NOMO-1 (cell line): ENCODE results near the gene RIF1.
"Not testable (repeated sequence)": the region's sequence is repeated elsewhere in the genome, so short reads cannot be mapped to it uniquely, and the experiment has no call there.

Experiments used
- DNase-seq, 2 experiments: peaks; one replicate each; lab custom pipeline; 2025; ENCODE audit not compliant: unreplicated experiment in 2 of 2; lab: John Stamatoyannopoulos, UW

Gene RIF1

DNA sequence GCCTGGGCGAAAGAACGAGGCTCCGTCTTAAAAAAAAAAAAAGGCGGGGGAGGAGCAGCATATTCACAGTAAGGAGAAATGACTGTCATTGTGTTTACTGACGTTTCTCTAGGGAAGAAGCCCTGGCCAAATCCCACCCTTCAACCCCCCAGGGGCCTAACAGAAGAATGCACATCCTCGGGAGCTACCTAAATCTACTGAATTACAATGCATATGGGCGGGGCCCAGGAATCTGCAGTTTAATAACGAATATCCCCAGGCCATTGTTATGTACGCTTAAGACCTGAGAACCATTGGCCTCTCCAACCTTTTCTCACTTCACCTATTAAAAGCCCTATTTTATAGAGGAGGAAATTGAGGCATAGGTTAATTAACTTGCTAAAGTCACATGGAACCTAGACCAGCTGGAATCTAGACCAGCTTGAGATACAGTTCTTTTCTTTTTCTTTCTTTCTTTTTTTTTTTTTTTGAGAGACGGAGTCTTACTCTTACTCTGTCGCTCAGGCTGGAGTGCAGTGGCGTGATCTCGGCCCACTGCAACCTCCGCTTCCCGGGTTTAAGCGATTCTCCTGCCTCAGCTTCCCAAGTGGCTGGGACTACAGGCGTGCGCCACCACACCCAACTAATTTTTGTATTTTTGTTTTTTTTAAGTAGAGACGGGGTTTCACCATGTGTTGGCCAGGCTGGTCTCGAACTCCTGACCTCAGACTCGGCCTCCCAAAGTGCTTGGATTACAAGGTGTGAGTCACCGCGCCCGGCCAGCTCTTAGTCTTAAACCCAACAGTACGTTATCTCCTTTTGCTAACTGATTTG, 708 bp upstream of the RIF1 start:
- DNase-seq: no peak

DNA sequence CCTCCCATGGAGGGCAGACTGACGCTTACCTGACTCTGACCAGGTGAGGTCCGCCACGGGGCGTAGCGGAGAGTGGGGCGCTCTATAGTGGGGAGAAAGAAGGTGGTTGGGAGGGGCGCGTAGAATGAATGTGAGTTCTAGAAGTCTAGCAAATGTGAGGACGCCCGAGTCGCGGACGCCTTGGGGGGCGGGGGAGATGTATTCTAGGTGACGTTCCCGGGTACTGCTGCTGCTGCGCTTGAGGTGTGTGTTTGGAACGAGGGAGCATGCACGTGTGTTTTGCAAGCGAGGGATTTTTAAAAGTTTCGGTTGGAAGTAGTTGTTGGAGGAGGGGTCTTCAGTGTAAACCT, 758 bp downstream of the RIF1 start:
- peak in 1 of 2 experiments; percentile 28 for DNase-seq

DNA sequence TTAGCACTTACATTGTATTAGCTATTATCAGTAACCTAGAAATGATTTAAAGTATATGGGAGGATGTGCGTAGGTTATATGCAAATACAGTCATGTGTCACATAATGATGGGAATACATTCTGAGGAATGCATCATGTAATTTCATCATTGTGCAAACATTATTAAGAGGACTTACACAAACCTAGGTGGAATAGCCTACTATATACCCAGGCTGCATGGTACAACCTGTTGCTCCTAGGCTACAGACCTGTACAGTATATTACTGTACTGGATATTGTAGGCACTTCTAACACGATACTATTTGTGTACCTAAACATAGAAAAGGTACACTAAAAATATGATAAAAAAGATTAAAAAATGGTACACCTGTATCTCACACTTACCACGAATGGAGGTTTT, 7.9 kb downstream of the RIF1 start:
- DNase-seq: no peak

DNA sequence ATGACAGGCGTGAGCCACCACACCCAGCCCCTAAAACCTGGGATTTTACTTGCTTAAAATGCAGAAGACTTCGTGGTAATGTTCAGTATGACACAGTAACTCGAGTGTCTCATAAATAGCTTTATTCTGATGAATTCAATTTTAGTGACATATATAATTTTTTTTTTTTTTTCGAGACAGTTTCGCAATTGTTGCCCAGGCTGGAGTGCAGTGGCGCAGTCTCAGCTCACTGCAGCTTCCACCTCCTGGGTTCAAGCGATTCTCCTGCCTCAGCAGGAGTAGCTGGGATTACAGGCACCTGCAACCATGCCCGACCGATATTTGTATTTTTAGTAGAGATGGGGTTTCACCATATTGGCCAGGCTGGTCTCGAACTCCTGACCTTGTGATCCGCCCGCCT, 12.0 kb downstream of the RIF1 start:
- DNase-seq: not testable (repeated sequence)

DNA sequence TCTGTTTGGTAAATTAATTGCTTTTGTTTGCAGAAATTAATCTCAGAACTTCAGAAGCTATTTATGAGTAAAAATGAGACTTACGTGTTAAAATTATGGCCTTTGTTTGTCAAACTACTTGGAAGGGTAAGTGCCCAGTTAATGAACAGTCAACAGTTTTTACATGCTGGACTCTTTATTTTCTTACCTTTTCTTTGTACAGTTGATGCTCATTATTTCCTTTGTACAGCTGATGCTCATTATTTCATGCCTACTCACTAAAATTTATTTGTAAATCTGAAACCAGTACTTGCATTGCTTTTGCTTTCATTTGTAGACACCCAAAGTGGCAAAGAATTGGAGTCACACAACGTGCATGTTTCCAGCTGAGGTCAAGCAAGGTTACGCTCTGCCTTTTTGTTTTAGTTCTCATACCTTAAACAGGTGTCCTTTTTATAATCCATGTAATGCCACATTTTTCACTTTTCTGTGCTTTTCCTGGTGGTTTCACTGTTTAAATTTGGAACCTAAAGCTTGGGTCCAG, 13.3 kb downstream of the RIF1 start:
- DNase-seq: no peak

DNA sequence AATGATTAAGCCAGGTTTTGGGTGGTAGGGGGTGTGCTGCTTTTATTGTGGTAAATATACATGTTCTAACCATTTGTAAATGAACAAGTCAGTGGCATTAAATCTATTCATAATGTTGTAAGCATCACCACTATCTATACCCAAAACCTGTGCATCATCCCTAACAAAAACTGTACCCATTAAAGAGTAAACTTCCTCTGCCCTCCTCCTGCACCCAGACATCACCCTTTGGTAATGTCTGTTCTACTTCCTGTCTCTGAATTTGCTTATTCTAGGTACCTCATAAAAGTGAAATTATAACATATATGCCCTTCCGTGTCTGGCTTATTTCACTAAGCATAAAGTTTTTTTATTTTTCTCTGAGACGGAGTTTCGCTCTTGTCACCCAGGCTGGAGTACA, 14.1 kb downstream of the RIF1 start:
- no peak for DNase-seq

DNA sequence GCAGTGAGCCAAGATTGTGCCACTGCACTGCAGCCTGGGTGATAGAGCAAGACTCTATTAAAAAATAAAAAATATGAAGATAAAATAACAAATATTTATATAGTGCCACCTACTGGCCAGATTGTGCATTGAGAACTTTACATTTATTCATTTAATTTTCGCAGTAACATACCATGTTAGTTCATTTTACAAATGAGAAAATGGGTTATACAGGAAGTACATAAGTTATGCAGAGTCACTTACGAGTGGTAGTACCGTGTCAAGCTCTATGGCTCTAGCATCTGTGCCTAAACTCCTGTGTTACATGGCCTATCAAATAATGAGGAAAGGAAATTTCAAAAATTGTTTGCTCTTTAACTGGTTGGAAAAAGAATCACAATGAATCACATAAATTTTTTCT, 27.9 kb downstream of the RIF1 start:
- peak in 1 of 2 experiments; percentile 1 for DNase-seq

DNA sequence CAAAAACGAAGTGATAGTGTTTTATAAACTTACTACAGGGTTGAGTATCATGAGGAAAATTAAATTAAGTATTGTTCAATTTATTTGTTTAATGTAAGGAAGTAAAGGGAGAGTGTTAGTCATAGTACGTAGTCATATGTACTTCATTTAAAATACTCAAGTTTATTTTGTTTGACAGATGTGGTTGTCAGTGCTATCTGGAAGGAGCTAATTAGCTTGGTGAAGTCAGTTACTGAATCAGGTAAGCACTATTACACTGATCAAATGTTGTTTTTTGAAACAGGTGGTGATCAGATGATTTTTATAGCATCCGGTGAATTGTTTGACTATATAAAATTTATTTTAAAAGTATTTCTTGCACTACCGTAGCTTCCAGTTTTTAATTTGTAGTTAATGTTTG, 28.8 kb downstream of the RIF1 start:
- DNase-seq: no peak

DNA sequence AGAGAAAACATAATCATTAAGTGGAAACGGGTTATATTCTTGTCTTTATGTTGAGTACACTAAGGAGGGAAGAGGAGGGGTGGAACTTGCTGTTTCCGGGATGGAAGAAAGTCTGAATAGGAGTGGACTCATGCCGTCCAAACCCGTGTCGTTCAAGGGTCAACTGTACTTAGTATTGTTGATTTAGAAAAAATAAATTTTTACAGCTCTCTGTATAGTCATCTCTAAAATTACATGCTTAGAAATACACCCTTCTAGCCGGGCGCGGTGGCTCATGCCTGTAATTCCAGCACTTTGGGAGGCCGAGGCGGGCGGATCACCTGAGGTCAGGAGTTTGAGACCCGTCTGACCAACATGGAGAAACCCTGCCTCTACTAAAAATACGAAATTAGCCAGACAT, 29.4 kb downstream of the RIF1 start:
- DNase-seq: no peak

DNA sequence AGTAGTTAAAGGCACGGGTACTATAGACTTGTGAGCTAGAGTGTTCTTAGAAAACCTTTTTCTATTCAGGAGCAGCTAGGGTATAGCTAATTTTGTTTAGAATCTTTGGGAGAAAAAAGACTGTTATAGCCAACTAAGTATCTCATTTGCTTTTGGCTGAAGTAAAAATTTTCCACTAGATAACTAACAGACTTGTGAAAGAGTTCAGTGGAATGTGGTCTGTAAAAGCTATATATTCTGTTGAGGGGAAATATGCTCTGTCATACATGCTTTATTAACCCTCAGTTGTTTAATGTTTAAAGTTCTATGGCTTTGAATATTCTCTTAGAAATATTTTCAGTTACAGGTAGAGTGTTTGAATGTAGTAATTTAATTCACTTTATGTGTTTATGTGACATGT, 49.7 kb downstream of the RIF1 start:
- DNase-seq: no peak

DNA sequence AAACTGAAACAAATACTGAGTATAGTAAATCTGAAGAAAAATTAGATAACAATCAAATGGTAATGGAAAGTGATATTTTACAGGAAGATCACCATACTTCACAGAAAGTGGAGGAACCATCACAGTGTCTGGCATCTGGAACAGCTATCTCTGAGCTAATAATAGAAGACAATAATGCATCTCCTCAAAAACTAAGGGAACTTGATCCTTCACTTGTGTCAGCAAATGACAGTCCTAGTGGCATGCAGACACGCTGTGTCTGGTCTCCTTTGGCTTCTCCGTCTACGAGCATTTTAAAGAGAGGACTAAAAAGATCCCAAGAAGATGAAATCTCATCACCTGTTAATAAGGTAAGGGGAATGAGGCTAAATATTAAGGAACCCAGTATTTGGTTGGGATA, 56.1 kb downstream of the RIF1 start:
- no peak for DNase-seq

DNA sequence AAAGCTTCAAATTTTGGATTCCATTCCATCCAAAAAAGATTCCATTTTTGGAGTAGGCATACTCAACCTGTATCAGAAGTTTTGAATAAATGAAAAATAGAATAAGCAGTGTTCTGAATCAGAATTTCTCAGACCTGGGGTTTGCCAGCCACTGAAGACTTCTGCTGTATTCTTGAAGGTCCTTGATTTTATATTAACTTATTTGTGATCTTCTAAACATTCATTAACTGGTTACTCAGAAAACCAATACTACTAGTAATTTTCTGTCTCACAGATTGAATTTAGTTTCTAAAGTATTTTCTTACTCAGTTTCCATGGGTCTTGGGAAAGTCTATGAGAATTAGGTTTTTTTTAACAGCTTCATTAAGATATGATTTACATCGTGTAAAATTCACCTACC, 60.9 kb downstream of the RIF1 start:
- no peak for DNase-seq

DNA sequence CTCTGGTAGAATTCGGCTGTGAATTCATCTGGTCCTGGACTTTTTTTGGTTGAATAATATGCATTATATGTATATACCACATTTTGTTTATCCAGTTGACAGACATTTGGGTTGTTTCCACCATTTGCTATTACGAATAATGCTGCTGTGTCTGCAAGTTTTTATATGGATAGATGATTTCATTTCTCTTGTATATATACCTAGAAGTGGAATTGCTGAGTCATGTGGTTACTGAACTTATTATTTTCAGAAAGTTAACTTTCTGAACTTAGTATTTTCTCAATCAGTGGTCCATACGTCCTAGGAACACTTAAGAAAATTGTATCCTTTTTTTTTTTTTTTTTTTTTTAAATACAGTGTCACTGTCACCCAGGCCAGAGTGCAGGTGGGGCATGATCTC, 63.3 kb downstream of the RIF1 start:
- no peak for DNase-seq

DNA sequence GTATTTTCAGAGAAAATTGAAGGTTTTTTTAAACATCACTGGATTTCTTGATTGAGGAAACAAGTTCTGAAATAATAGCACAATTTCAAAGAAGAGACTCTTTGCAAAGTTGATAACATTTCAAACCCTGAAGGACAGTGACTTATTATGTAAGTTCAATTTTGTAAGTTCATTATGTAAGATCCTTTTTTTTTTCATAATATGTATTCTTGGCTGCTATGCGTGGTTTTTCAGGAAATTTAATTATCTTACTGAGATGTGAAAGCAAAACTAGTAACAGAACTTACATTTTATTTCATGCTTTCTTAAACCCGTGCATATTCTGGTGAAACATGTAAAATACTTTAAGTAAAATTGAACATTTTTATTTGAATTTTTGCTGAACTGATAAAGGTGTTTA, 65.4 kb downstream of the RIF1 start:
- DNase-seq: peak; percentile 5 to 67

DNA sequence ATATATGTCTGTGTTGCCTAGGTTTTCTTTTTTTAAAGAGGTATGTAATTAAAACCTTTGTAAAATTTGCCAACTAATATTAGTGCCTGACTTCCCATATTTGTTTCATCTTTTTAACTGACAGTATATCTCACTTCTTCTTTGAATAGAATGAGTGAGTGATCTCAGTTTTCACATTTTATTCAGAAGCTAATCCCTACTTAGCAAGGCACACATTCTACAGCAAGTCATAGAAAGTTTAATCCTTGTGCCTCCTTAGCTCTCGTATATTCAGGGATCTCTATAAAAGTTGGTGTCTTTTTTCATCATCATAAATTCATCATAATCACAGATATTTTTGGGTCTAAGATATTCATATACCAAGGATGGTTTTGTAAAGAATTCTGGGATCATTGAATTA, 66.6 kb downstream of the RIF1 start:
- peak in 1 of 2 experiments; percentile 7 for DNase-seq

DNA sequence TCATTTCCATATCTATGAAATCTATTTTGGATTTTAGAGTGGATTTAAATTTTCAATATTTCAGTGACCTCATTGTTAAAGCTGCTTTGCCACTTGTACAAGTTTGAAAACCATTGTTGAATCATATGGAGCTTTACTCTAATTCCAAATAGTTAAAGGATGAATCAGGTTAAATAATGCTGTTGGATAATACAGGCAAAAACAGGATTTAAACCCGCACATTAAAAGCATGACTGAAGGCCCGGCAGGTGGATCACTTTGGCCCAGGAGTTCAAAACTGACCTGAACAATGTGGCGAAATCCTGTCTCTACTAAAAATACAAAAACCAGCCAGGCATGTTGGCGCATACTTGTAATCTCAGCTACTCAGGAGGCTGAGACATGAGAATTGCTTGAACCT, 68.3 kb downstream of the RIF1 start:
- DNase-seq: no peak

DNA sequence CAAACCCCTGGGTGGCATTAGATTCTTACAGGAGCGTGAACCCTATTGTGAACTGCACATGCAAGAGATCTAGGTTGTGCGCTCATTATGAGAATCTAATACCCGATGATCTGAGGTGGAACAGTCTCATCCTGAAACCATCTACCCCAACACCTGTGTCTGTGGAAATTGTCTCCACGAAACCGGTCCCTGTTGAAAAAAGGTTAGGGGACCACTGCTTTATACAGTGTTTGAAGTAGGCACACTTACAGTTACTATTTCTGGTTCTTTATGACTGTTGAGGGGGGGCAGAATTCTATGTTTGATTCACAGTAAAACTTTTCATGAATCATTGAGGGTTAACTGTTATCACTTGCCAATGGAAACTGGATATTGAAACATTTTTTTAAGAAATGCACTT, 72.0 kb downstream of the RIF1 start:
- no peak for DNase-seq

DNA sequence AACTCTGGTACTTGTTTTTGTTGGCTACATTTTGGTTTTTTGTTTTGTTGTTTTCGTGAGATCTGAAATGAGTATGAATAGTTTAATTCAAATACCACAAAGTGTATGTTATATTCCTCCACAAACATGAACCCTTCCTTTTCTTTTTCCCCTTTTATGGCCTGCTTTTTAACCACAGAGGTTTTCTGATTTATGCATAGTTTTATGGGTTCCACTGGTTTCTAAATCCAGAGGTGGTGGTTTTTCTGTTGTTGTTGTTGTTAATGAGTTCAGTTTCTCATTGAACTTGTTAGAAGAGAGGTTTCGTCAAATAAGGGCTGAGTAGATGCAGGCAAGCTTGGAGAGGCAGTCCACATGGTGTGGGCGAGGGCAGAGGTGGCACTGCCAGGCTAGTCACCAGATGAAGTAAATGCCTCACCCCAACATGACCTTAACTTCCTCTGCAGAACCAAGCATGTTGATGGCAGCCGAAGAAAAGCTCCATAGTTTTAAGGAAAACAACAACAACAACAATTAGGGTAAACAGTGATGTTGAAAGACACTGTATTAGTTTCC, 72.5 kb downstream of the RIF1 start:
- DNase-seq: no peak

DNA sequence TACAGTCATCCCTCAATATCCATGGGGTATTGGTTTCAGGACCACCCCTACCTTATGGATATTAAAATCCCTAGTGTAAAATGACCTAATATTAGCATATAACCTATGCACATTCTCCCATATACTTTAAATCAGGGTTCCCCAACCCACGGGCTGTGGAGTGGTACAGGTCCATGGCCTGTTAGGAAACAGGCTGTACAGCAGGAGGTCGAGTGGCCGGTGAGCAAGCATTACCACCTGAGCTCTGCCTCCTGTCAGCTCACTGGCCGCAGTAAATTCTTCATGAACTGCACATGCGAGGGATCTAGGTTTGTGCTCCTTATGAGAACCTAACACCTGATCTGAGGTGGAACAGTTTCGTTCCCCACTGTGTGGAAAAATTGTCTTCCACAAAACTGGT, 73.8 kb downstream of the RIF1 start:
- no peak for DNase-seq

DNA sequence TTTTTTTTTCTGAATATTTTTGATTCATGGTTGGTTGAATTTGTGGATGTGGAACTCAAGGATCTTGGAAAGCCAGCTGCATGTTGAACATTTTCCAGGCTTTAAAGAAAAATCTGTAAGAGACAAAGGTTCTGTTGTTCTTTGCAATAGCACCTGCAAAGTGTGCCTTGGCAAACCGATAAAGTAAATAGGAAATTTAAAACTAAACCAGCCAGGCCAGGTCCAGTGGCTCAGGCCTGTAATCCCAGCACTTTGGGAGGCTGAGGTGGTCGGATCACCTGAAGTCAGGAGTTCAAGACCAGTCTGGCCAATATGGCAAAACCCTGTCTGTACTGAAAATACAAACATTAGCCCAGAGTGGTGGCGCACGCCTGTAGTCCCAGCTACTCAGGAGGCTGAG, 74.4 kb downstream of the RIF1 start:
- no peak for DNase-seq

DNA sequence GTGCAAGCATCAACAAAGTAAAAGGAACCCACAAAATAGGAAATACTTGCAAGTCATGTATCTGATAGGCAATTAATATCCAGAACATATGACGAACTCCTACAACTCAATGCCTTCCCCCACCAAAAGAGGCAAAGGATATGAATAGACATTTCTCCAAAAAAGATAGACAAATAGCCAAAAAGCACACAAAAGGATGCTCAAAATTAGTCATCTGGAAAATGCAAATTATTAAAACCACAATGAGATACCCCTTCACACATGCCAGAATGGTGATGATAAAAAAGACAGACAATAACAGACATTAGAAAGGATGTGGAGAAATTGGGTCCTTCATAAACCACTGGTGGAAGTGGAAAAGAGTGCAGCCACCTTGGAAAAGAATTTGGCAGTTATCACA, 76.4 kb downstream of the RIF1 start:
- DNase-seq: no peak

DNA sequence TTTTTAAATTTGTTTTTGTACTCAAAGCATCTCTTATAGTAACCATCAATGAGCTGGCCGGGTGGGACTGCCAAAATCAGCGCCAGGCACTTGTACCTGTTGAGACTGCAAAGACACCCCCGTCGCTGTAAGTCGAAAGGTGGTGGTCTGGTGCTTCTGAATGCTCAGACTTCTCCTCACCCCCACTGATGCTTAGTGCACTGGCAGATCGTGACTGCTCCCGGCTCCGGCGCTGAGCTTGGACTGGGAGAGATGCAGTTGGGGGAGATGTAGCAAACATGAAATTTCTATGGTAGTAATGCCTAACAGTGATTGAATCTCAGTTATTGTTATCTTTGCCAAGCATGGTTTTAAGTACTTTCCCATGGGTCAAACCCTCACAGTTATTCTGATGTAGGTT, 80.6 kb downstream of the RIF1 start:
- DNase-seq: no peak

DNA sequence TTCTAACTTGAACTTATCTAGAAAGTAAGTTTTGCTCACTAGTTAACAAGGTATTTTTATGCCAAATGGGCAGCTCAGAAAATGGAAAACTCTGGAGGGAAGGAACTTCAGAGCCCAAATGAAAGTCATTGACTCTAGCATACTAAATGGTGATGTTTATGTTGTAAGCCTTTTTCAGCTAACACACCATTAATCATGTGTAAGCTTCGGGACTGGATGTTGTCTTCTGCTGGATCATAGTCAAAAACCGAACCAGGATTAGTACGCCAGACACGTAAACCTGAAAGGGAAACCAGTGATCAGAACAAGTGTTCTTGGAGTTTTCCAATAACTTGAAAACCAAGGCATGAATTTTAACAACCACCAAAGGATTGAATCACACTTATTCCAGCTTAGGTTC, 81.8 kb downstream of the RIF1 start:
- DNase-seq: no peak
